HUDEP-2 (cell line): ENCODE data around the gene ETHE1.
"Not testable (repeated sequence)": the region's sequence is repeated elsewhere in the genome, so short reads cannot be mapped to it uniquely, and the experiment has no call there.

Source experiments
- DNase-seq, 76 experiments: peaks; one replicate each; lab custom pipeline; 2025; ENCODE audit not compliant: unreplicated experiment in 76 of 76; lab: John Stamatoyannopoulos, UW

Gene ETHE1

DNA sequence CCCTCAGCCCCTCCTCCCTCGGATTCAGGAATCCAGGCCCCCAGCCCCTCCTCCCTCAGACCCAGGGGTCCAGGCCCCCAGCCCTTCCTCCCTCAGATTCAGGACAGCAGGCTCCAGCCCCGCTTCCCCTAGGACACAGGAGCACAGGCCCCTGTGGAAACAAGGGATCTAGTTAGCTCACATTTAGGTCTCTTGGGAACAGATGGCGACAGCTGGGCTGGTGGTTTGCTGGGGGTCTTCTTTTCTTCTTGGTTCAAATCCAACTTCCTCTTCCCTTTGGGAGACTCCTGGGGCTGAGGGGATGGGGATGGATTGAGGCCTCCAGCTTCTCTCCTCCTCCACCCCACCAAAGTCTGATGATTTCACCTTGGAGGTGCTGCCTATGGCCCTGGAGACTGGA is 25.6 kb upstream of the ETHE1 start:
- DNase-seq = no peak

DNA sequence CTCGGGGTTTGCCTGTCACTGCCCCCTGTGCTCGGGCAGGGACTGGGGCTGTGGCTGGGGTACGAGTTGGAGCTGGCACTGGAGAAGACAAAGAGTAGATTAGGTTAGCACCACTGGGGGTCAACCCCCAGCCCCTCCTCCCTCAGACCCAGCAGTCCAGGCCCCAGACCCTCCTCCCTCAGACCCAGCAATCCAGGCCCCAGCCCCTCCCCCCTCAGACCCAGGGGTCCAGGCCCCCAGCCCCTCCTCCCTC is 25.1 kb upstream of the ETHE1 start:
- no peak for DNase-seq

- DNase-seq = no peak
Measured at GRCh38 chr19:43551399-43552197, 24.6 kb upstream of the ETHE1 start.

DNA sequence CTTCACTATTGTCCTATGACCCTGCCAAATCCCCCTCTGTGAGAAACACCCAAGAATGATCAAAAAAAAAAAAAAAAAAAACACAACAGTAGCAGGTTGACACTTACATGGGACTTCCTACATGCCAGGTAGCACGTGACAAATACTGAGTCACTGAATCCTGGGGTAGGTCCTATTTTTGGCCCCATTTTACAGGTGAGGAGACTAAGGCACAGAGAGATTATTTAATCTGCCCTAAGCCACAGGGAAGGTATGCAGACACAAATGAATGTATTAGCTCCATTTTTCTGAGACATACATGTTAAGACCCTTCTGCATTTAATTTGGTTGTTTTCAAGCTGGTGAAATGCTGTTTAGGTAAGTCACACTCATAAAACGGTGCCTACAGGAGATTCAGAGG is 21.7 kb upstream of the ETHE1 start:
- no peak for DNase-seq

DNA sequence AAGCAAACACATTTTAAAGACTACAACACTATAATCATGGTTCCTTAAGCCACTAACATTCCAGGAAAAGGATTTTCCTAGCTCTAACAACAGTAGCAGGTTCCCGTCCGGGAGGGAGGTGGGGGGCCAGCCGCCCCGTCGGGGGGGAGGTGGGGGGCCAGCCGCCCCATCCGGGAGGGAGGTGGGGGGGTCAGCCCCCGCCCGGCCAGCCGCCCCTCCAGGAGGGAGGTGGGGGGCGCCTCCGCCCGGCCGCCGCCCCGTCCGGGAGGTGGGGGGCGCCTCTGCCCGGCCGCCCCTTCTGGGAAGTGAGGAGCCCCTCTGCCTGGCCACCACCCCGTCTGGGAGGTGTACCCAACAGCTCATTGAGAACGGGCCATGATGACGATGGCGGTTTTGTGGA is 20.9 kb upstream of the ETHE1 start:
- DNase-seq = not testable (repeated sequence)

- no peak for DNase-seq
Measured at GRCh38 chr19:43546581-43546980, 19.6 kb upstream of the ETHE1 start.

DNA sequence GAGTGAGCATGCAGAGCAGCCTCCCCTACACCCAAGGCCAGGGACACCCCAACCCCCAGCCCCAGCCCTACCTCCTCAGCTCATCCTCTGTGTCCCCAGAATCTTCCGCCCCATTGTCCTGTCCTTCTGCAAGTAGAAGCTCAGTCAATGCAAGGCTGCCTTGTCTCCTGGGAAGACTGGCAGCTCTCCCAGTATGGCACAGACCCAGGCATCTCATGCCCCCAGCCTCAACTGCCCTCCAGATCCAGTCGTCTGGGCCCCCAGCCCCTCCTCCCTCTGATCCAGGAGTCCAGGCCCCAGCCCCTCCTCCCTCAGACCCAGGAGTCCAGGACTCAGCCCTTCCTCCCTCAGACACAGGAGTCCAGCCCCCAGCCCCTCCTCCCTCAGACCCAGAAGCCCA is 19.0 kb upstream of the ETHE1 start:
- DNase-seq = no peak

DNA sequence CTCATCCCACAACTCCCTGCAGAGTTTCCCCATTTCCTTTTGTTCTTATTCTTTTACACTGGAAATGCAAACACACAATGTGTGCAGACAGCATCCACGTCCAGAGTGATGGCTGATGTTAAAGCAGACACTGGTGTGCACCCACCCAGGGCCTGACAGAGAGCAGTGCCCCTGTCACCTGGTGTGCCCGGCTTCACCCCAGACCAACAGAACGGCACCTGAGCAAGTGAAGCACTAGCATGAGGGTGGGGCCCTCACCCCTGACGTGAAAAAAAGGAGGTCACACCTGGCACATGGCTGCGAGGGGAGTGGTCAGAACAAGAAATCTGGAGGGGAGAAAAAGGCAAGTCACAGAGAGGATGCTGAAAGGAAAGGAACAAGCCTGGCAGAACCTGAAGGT is 18.3 kb upstream of the ETHE1 start:
- no peak for DNase-seq

DNA sequence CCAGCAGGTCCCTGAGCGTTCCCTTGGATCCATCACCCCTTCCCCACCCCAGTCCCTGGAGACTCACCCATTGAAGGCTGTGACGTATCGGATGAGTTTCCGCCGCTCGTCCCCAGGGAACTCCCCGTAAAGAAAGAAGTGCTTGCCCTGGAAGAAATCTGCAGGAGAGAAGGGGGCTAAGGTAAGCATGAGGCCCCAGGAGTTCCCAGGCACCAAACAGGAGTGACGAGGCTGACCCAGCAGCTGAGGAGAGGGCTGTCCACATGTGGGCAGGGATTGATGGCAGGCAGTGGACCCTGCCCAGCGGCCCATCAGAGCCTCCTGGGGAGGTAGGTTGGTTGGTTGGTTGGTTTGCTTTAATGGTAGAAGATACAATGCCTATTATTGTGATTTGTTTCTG is 17.1 kb upstream of the ETHE1 start:
- no peak for DNase-seq

DNA sequence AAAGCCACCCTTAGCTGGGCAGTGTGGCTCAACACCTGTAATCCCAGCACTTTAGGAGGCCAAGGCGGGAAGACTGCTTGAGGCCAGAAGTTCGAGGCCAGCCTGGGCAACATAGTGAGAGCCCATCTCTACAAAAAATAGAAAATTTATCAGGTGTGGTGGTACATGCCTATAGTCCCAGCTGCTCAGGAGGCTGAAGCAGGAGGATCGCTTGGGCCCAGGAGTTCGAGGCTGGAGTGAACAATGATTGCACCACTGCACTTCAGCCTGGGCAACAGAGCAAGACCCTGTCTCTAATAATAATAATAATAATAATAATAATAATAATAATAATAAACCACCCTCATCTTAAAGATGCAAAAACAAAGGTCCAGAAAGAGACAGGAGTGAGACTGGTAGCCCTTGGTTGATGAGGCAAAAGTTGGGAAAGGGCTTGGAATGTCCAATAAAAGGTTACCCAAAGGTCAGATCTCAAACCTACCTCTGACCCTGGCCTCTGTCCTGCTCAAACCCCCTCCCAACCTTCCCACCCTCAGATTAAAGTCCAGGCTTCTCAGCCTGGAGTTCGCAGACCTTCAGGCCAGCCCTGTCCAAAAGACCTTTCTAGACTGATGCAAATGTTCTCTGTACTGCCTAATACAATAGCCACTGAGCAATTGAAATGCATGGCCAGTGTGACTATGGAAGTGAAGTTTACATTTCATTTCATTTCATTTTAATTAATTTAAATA is 15.1 kb upstream of the ETHE1 start:
- DNase-seq = no peak

DNA sequence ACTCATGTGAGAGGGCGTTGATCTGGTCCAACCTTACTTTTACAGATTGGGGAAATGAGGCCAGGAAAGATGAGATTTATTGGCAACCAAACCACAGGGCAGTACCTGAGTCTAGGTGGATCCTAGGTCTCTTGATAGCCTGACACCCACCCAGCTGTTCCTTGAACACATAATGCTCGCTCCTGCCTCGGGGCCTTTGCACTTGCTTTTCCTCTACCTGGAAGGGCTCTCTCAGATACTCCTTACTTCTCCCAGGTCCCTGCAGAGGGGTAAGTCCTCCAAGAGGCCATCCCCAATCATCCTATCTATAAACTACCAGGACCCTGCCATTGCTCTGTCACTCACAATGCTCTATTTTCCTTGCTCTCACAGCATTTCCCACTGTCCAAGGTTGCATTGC is 13.4 kb upstream of the ETHE1 start:
- no peak for DNase-seq

GRCh38 chr19:43538922-43539321 is 11.9 kb upstream of the ETHE1 start:
- no peak for DNase-seq

DNA sequence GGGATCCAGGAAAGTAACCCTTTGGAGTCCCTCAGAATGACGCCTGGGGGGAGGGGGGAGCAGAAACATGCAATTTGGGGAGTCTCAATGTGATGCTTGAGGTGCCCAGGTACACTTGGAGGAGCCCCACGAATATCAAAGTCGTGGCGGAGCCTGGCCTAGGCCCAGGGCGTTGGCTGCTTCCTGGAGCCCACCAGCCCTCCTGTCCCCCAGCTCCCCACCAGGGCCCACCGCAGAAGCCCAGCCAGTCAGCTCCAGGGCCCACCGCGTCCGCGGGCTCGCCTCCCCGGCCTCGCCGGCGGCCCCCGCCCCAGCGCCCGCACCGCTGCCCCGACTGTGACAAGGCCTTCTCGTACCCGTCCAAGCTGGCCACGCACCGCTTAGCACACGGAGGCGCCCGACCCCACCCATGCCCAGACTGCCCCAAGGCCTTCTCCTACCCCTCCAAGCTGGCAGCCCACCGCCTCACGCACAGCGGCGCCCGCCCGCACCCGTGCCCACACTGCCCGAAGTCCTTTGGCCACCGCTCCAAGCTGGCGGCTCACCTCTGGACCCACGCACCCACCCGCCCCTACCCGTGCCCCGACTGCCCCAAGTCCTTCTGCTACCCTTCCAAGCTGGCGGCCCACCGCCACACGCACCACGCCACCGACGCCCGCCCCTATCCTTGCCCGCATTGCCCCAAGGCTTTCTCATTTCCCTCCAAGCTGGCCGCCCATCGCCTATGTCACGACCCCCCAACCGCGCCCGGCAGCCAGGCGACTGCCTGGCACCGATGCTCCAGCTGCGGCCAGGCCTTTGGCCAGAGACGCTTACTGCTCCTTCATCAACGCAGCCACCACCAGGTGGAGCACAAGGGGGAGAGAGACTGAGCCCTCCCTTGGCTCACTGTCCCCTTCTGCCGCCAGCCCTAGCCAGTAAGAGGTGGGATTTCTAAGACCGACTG is 8.1 kb upstream of the ETHE1 start:
- peak in 49 of 76 experiments; percentile 3 to 65 (median 42) for DNase-seq

GRCh38 chr19:43534305-43534815 is 7.4 kb upstream of the ETHE1 start:
- no peak for DNase-seq

GRCh38 chr19:43533546-43534304 is 6.7 kb upstream of the ETHE1 start:
- DNase-seq = peak; percentile 88 to 100 (median 99)

DNA sequence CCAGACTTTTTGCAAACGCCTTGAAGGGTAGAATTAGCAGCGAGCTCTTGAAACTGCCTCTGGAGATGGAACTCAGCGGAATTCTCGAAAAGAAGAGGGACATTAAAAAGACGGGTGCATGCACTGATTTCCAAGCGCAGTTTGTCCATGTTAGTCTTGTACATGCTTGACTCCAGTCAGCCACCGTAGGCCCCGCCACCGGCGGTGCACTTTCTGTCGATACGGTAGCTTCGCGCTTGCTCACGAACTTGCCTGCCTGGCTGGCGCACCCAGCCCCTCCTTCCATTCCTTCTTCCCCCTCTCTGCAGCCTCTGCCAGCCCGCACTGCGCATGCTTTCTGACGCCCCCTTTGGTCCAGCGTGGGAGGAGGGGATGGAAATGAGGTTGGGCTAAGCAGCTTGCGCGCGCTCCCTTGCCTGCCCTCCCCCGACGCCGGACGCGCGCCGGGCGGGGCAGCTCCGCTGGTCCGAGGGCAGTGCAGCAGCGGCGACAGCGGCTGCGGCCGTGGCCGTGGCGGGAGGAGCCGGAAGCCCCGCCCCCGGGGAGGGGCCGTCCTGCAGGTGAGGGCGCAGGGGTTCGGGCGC is 6.1 kb upstream of the ETHE1 start, which contains the start of gene ZNF575:
TSS of gene ZNF575 (plus strand) at position 227 of the 584 bp plus-strand sequence. CDS start 1,235 bp downstream, outside the sequence.
- DNase-seq = peak in 74 of 76 experiments; percentile 61 to 95 (median 85)

GRCh38 chr19:43532571-43532961 is 5.6 kb upstream of the ETHE1 start:
- DNase-seq = peak in 55 of 76 experiments; percentile 52 to 83 (median 72)

- DNase-seq = no peak
Measured at GRCh38 chr19:43527860-43528622, 1.0 kb upstream of the ETHE1 start.
